GM18505 (cell line): Measurements from ENCODE around the gene ZNF423.

Experiments
- ATAC-seq: cut with Tn5 transposase; IDR thresholded peaks from one replicate; pipeline ENCODE4 v1.9.1; 2021; ENCODE audit not compliant: unreplicated experiment
- POLR2A ChIP-seq: IDR thresholded peaks from 4 replicates; pipeline ENCODE4 v1.6.1; 2011; ENCODE audit warnings: borderline replicate concordance; ENCODE audit not compliant: insufficient read depth, insufficient read length; ENCODE audit errors: extremely low read depth

ZNF423 gene

DNA sequence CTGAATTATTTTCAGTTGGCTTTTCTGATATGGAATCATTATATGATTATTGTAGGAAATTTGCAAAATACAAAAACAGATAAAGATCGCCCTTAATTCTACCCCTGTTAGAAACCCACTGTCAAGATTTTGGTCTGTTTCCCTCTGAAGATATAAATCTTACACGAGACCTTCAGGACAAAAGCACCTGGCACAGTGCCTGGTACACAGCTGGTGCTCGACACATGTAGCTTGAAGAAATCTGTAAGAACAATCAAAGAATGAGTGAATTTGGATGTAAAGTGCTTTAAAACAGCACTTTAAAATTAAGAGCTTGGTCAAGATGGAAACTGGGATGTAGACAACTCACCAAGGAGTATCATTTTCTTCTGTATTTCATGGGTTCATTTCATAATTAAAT, 301.2 kb downstream of the ZNF423 start:
- TF ChIP-seq POLR2A, result no peak
- no peak for ATAC-seq

DNA sequence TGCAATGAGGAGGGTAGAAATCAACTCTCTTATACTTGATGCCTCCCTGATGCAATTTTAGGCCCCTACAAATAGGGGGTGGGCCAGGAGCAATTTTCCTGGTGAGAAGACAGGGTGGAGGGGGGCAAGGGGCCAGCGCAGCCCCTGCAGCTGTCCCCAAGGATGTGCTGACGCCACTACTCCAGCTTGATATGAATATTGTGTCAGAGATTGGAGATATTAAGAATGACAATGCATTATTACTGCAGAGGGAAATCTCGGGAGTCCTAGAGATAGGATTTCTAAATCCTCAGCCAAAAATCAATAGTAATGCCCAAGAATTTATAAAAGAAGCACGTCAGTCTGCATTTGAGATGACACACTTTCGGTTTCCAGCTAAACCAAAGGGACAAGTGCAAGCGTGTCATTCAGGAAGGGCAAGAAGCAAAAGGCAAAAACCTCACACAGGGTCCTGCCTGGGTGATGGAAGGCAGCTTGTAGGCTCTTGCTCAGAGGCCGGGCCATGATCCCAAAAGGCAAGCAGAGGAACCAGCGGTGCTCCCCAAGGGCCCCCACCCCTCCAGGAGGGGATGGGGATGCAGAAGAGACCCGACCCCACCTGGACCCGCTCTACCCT, 303.5 kb downstream of the ZNF423 start:
- ATAC-seq, result no peak

DNA sequence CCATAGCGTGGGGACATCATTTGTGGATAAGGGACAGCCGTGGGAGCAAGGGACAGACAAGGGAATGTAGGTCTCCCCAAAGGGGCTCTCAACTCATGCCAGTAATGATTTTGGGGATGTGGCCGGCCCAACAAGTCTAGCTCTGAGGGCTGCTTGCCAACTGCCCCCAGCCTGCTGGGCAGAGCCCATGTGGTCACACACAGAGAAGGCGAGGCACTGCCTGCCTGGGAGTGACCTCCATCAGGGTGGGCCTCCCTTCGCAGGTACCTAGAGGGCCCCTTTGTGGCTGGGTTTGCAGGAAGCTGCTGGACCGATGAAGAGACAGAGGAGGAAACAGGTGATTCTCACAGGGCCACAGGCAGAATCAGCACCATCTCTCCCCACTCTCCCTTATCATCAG, 305.2 kb downstream of the ZNF423 start:
- ATAC-seq, result no peak
- no peak for TF ChIP-seq POLR2A

More for the DNA sequence above, 303.5 kb downstream of the ZNF423 start:
- no peak for TF ChIP-seq POLR2A

DNA sequence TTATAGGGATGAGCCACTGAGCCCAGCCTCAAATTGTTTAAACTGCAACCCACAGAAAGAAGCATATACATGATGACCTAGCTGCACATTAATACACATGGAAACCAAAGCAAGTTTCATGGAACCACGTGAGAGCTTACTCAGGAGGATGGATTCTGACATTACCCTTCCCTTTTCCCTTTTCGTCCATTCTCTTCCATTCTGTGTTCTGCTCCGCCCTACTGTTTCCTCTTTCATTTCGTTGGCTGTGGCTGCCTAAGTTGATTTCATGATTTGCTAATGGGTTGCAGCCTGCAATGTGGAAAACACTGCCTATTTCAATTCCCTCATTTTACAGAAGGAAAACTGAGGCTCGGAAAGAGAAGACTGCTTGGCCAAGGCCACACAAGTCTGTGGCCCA, 305.8 kb downstream of the ZNF423 start:
- ATAC-seq, result no peak
- TF ChIP-seq POLR2A, result no peak

DNA sequence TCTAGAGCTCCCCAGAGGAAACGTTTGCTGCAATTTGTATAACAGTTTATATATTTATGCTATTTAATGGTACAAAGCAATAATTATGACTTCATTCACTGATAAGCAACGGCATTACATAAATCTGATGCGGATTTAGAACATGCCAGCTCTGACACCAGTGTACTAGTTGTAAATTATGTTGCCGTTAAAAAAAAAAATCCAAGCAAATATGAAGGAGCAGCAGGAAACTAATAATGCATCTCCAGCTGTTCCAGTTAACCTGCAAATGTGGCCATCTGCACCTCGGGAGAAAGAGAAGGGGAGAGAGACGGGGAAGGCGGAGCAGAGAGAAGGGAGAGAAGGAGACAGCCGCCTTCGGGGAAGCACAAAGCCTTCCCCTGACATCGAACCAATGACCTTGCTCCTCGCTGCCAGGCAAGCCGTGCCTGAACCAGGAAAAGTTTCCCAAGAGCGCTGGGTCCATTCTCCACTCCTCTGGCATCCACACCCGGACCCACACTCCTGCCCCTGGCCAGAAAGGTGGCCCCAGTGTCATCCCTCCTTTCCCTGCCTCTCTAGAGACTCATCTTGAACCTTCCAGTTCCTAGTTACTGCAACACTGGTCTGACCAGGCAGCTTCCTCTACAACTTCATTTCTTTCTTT, 307.5 kb downstream of the ZNF423 start:
- no peak for ATAC-seq
- TF ChIP-seq POLR2A, result no peak

DNA sequence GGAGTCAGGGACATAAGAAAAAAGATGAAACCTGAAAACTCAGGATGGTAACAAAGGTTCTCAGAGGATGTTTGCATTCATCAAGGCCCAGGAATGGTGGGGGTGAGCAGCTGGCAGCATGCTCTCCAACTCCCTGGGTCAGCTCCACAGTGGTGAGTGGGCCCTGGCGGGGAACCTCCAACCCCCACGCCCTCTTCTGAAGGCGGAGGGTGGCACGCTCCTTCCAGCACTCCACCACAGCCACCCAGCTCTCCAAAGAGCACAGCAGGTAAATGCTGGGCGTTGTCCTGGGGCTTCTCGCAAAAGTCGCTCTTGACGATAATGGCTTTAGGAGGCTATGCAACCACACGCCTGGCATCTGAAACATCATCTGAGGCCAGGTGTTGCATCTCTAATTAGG, 308.5 kb downstream of the ZNF423 start:
- no peak for ATAC-seq
- no peak for TF ChIP-seq POLR2A

DNA sequence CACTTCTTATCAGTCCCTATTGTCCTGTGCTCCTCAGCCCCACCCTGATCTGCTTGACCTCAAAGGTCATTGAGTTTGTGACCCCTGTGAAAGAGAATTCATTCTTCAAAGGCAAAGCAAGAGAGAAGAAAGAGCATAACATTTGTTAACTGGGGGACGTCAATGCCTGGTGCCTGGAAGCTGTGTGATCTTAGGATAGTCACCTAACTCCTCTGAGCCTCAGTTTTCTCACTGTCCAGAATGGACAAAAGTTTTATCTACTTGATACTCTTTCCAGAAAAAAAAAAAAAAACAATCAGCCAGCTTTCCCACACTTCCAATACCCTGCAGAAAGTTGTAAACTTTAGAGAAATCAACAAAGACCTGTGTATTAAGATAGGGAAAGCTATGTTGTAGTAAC, 309.2 kb downstream of the ZNF423 start:
- no peak for ATAC-seq

DNA sequence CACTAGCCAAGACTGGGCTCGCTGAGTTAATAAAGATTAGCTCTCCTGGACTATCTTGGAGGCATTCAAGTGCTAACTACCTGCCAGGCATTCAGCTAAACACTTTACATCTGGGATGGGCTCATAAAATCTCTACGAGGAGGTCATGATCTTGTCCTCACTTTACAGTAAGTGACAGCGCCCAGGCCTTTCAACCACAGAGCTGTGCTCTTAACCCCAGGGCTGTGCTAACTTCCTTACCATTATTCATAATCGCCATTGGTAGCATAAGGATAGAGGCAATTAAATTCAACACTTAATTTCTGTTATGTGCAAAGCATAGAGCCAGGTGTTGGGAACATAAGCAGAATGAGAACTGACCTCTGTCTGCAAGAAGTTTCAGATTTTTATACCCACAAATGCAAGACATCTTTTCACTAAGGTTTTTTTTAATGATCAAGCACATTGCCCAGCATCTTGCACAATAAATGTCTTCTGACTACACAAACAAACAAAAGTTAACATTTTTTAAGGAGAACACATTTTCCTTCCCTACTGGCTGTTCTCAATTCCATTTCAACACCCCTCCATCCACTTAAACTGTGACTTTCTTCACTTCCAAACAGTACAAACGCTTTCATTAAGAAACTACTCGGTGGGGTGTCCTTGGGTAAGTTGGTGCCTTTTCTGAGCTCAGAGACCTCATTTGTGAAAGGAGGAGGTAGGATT, 310.0 kb downstream of the ZNF423 start:
- no peak for ATAC-seq
- TF ChIP-seq POLR2A, result no peak

More for the DNA sequence above, 309.2 kb downstream of the ZNF423 start:
- no peak for TF ChIP-seq POLR2A

DNA sequence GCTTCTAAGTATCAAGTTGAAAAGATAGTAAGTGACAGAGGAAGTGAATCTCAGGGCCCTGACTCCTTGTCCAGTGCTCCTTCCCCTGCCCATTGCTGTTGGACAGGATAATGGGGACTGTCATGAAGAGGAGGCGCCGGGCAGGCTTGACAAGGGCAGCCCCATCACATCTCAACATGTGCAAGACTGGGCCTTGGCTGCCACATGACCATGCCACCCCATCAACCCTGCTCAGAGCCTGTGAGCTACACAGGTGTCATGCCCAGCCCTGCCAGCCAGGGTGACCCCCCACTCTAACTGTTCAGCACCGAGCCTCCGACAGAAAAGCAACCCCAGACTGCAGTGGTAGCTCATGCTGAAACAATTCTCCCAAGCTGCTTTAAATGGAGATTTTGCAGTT, 310.7 kb downstream of the ZNF423 start:
- ATAC-seq, result no peak
- no peak for TF ChIP-seq POLR2A

DNA sequence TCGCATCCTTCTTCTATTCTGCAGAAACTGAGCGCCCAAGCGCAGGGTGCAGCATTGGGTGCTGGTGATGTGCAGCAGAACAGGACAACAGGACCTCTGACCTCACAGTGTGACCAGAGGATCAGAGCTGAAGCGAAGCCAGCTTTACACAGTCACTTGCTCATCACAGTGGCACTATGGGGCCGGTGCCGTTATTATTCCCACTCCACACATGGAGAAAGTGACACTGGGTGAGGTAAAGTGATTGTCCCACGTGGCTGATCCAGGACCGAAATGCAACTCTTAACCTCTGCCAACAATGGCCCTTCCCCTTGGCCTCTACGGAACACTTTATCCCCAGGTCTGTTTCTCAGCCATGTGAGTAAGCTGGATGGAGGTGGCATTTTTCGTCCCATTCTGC, 311.1 kb downstream of the ZNF423 start:
- TF ChIP-seq POLR2A, result no peak
- ATAC-seq, result no peak

DNA sequence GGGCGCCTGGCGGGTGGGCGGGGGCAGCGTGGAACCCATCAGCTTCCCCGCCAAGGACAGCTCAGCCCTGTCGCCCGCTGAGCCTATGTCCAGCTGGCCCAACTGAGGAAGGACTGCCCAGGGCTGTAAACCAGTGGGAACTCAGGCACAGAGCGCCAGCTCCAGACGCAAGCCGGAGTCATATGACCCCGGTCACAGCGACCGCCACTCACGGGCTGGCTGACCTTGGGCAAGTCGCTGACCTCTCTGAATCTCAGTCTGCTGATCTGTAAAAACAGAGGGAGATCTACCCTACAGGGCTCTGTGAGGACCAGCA, 312.3 kb downstream of the ZNF423 start:
- TF ChIP-seq POLR2A, result no peak
- no peak for ATAC-seq

DNA sequence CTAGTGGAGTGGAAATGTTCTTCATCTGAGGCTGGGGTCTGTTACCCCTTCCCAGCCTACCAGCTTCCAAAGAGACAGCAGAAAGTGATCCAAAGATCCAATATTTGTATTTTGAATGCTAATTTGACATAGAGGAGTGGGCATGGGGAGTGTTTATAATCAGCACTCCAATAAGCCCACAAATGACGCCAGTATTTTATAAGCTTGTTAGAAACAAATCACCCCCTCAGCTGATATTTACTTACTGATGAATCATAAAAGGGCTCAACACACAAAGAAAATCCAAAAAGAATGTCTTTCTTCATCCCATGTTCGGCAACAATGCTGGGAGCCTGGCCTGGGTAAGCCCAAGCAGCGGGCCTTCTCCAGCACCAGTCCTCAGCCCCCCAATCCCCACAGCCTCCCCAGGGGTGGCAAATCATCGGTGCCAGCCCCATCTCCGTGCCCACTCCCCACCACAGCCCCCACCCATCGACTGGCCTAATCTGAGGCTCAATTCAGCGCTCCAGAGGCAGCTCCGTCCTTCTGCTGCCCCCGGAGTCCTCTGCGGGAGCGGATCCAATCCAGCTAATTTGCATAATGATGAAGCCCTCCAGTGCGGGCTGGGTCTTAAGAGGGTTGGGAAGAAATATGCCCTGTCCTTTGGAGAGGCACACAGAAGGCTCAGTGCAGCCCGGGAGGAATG, 312.8 kb downstream of the ZNF423 start:
- ATAC-seq, result no peak
- TF ChIP-seq POLR2A, result no peak

DNA sequence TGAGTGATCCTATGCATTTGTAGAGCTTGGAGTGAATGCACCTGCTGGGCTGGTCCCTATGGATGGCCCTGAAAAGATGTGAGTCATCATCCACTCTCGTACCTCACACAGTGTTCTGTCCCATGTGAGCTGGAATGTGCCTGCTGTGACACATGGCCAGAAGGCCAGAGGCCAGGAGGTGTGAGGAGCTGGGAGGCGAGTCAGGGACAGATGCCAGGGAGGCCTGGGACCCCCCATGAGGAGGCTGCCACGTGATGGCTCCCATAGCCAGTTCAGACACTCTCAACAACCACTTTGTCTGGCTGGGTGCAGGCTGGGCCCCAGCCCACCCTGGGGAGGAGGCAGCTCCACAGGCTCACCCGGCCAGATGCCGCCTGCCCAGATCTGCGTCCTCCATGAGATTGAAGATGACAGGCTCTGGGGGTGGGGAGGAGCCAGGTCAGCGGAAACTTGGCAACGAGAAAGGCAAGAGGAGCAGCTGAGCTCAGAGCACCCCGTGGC, 313.5 kb downstream of the ZNF423 start:
- no peak for TF ChIP-seq POLR2A
- ATAC-seq, result no peak

DNA sequence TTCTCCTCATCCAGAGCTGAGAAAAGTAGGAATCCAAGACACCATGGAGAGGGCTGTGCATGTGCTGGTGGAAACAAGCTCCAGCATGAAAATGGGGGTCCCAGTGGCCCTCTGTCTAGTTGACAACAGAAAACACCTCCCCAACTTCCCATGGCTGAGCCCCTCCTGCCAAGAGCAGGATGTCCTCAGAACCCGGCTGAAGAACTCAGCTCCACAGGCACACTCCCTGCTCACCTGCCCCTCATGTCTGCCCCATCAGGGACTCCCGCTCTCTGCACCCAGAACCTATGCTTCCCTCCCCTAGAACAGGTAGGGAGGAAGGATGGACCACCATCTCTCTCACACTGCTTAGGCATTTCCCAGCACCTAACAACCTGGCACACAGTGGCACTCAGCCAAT, 315.1 kb downstream of the ZNF423 start:
- no peak for TF ChIP-seq POLR2A
- no peak for ATAC-seq

DNA sequence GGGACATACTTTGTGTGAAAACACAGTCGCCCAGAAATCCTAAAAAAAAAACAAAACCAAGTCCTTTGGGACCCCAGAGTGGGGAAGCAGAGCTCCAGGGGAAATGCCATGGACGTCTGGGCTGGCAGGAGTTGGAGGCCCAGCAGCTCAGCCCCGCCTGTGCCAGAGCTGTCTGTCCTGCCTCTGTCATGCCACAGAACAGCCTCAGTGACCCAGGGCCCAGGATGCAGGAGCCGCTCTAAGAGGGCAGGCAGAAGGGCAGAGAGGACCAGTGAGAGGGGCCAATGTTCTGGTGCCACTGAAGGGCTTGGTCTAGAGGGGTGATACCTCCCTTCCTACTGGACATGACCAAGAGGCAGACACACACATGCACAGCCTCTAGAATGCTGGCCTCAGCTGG, 316.2 kb downstream of the ZNF423 start:
- no peak for TF ChIP-seq POLR2A
- no peak for ATAC-seq
